Measurements from ENCODE around the gene RNASE7.
A peak's percentile ranks its signal among the peaks of the same experiment; 100 is the strongest.

The RNASE7 gene

DNA sequence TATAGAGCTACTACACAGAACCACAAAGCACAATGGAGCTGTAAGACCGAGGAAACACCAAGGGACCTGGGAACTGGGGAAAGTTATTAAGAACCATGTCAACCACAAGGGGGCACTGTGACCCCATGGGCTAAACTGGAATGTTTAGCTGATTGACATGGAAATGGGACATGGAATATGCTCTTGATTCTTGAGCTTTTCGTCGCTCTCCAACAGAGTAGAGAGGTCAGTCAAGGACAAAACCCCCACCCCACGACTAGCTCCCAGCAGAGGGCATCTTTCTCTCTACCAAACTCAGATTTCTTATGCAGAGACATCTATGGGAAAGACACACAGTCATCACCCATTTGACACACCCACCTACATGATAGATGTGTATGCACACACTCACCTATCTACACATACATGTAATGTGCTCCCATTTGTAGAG lies 27.4 kb upstream of the RNASE7 start:
- peaks cover 3% of the 10 kb centered on the region for H3K27me3 Mint-ChIP-seq (ENCODE audit: low read depth)
- H3K9me3 Mint-ChIP-seq: no peaks in the 10 kb centered on the region

DNA sequence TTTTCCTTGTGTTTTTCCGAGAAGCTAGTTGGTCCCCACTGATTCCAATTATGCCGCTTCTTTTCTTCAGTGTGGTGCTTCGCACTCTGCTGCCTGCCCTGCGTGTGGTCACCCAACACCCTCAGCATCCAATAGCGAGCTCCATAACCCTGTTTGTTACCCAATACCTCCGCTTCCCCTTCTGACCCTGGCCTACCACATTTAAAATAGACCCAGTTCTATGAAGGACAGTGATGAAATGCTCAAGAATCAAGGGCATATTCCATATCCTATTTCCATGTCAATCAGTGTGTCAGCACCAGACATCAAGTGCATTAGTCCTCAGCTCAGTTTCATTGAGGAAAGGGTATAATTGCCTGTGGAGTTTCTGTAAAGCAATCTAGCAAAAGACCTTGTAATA lies 26.9 kb upstream of the RNASE7 start:
- Mint-ChIP-seq H3K36me3 (ENCODE audit: low read depth) (peaks cover 26% of the 10 kb centered on the region), H3K4me1 (peaks cover 14% of the 10 kb centered on the region), H3K4me3 (no peak overlapping the region), H3K27me3 (ENCODE audit: low read depth) (peaks cover 3% of the 10 kb centered on the region), H3K27ac (peak overlapping the region in 1 of 3 experiments; percentile 23), H3K9me3 (no peaks in the 10 kb centered on the region)
- TF ChIP-seq, protein P1, sequence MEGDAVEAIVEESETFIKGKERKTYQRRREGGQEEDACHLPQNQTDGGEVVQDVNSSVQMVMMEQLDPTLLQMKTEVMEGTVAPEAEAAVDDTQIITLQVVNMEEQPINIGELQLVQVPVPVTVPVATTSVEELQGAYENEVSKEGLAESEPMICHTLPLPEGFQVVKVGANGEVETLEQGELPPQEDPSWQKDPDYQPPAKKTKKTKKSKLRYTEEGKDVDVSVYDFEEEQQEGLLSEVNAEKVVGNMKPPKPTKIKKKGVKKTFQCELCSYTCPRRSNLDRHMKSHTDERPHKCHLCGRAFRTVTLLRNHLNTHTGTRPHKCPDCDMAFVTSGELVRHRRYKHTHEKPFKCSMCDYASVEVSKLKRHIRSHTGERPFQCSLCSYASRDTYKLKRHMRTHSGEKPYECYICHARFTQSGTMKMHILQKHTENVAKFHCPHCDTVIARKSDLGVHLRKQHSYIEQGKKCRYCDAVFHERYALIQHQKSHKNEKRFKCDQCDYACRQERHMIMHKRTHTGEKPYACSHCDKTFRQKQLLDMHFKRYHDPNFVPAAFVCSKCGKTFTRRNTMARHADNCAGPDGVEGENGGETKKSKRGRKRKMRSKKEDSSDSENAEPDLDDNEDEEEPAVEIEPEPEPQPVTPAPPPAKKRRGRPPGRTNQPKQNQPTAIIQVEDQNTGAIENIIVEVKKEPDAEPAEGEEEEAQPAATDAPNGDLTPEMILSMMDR (IDR thresholded peaks at IDR 0.05; ENCODE audit: unreplicated experiment in 3 of 3): no peak

More for the DNA sequence above, 27.4 kb upstream of the RNASE7 start:
- TF ChIP-seq, protein P1 (IDR thresholded peaks at IDR 0.05; ENCODE audit: unreplicated experiment in 3 of 3): peak; percentile 88 to 92 (median 89)
- Mint-ChIP-seq H3K27ac (peak overlapping the region; percentile 2 to 56 (median 6)), H3K4me1 (peaks cover 14% of the 10 kb centered on the region), H3K4me3 (no peak overlapping the region), H3K36me3 (ENCODE audit: low read depth) (peaks cover 26% of the 10 kb centered on the region)

DNA sequence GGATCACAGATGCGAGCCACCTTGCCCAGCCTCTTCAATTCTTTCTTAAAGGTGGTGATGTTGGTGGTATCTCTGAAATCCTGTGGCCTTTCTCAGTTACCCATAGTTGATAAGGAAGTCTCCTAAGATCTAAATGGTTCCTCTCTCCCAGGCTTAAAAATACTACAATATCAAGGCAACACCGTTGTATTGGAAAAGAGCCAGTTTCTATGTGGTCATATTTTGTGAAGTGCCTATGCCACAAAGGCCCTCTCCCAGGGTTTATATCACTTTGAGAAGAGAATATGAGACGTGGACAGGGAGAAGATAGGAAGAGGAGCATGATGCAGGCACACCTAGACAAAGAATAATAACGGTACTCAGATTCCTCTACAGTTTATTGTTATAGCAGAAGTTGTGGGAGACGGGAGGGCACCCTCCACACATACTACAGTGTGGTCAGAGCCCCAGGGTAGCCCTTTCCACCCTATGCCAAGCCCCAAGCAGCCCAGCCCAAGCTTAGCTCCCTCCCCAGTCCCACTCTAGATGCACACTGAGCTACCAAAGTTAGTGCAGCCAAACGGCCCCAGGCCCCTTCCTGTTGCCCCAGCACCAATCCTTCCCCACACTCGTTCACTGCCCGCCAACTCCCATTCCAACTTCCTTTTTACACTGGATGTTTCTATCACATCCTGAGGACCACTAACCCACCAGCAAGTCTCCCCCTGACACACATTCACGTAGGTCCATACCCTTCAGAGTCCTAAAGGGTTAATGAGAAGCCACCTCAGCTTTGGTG lies 25.6 kb upstream of the RNASE7 start:
- TF ChIP-seq, protein P1 (IDR thresholded peaks at IDR 0.05; ENCODE audit: unreplicated experiment in 3 of 3): no peak
- H3K4me1 Mint-ChIP-seq: peaks cover 14% of the 10 kb centered on the region
- H3K27ac Mint-ChIP-seq: no peak overlapping the region
- peaks cover 3% of the 10 kb centered on the region for H3K27me3 Mint-ChIP-seq (ENCODE audit: low read depth)
- H3K36me3 Mint-ChIP-seq (ENCODE audit: low read depth): peaks cover 39% of the 10 kb centered on the region
- no peak overlapping the region for H3K4me3 Mint-ChIP-seq
- H3K9me3 Mint-ChIP-seq: no peaks in the 10 kb centered on the region

DNA sequence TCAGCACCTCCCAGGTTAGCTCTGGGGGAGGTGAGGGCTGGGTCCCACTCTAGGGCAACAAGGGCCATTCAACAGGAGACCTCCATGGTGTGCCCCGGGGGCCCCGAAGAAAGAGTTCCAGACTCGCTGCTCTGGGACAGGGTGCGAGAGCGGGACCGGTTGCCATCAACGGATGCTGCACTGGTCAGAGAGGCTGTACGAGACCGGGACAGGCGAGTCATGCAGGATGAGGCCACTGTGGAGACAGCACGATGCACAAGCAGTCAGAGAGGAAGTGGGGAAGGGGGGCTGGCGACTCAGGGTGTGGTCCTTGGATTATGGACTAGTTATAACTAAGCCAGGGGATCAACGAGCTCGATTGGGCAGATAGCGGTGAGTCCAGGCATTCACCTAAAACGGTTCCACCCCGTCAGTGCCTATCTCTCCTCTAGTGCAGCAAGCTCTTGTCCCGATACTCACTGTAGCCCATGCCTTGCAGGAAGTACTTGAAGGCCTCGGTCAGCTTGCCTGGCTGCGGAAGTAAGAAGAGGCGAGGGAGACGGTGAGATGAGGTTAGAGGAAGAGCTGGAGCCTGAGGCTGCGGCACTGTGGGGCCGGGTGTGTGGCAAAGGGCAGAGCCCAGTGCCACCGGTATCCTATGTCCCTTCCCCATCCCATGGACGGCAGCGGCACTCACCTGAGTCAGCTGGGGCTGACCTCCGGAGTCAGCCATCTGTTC lies 24.5 kb upstream of the RNASE7 start:
- Mint-ChIP-seq H3K27ac (no peak overlapping the region), H3K36me3 (ENCODE audit: low read depth) (peaks cover 45% of the 10 kb centered on the region), H3K4me3 (no peak overlapping the region), H3K4me1 (peaks cover 21% of the 10 kb centered on the region), H3K9me3 (no peaks in the 10 kb centered on the region), H3K27me3 (ENCODE audit: low read depth) (peaks cover 3% of the 10 kb centered on the region)
- TF ChIP-seq, protein P1 (IDR thresholded peaks at IDR 0.05; ENCODE audit: unreplicated experiment in 3 of 3): no peak

DNA sequence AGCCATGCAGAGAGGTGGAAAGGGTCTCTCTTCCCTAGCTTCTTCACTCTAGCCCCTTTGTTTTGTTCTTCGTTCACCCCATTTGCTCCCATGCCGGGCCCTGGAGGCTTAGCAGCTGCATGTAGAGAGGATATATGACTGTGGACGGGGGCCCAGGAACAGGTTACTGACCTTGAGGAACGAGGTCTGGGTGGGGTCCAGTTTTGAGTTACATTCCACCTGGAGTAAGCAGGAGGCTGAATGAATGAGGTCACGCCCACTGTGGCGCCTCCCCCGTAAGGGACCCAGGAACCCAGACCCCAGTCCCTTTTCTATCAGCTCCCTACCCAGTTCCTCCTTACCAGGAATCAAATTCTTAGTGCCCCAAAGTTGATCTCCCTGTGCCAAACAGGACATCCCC lies 23.9 kb upstream of the RNASE7 start:
- Mint-ChIP-seq H3K27ac (no peak overlapping the region), H3K36me3 (ENCODE audit: low read depth) (peaks cover 45% of the 10 kb centered on the region), H3K4me1 (peaks cover 25% of the 10 kb centered on the region), H3K4me3 (no peak overlapping the region), H3K27me3 (ENCODE audit: low read depth) (peaks cover 3% of the 10 kb centered on the region), H3K9me3 (no peaks in the 10 kb centered on the region)
- TF ChIP-seq, protein P1 (IDR thresholded peaks at IDR 0.05; ENCODE audit: unreplicated experiment in 3 of 3): no peak
